ENCODE data around the gene GGTLC2. TPM values are rescaled to one million over a fixed set of nuclear protein-coding genes. Genes with fewer than 3 reads are reported as not detected.

GGTLC2 gene
- 1.5 and 2.0 TPM in 2 replicates for total RNA-seq

DNA sequence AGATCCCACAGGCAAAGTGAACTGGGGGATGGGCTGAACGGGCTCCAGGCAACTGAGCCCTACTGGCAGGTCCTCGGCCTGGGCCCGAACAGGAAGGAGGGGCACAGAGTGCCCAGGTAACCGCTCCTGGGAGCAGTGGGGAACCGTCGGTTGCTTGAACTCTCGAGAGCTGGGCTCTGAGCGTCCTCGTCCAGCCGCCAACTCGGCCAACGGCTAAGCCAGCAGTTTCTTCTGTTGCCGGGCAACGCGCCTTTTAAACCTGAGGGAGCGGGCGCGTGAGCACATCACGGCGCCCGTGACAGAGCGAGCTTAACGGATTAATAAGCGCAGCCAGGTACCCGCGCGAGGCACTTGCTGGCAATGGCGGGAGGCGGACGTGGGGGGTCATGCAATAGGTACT, at the start of gene GGTLC2:
Gene GGTLC2 (plus strand): TSS at position 301 of the 400 bp plus-strand sequence. CDS start 1,732 bp downstream, outside the sequence.

Small RNAs within 50 kb of the gene (small RNA-seq; reads per million reads assigned to genes)
- gene AC244250.2: not detected
- not detected for gene IGLV3-29
- gene IGLVVI-25-1: not detected

Other genes with a start within 250 kb of the GGTLC2 start
- under 0.01 TPM in 1 of 2 replicates, not detected in the other for gene ZNF280B, start 135.9 kb upstream of the GGTLC2 start, total RNA-seq
- gene ZNF280A, start 124.3 kb upstream of the GGTLC2 start, total RNA-seq: not detected in 2 replicates
- gene PRAME, start 85.3 kb upstream of the GGTLC2 start, total RNA-seq: not detected in 2 replicates
- not detected in 2 replicates for gene IGLL5, start 243.2 kb downstream of the GGTLC2 start, total RNA-seq